NCI-H1436 treated with DMSO at 0.1 percent for 48 hours (cell line): Measurements from ENCODE around the gene FAM181A.

Experiments used
- DNase-seq: peaks from one replicate; lab custom pipeline; 2025; lab: John Stamatoyannopoulos, UW

FAM181A gene

GRCh38 chr14:93929048-93929535 lies 1.9 kb downstream of the FAM181A start:
- DNase-seq: no peak

GRCh38 chr14:93929657-93930056 lies 2.5 kb downstream of the FAM181A start:
- DNase-seq: no peak

GRCh38 chr14:93930296-93930988 lies 3.3 kb downstream of the FAM181A start:
- no peak for DNase-seq

- DNase-seq: no peak
Observed at GRCh38 chr14:93930989-93931307, 3.8 kb downstream of the FAM181A start.

DNA sequence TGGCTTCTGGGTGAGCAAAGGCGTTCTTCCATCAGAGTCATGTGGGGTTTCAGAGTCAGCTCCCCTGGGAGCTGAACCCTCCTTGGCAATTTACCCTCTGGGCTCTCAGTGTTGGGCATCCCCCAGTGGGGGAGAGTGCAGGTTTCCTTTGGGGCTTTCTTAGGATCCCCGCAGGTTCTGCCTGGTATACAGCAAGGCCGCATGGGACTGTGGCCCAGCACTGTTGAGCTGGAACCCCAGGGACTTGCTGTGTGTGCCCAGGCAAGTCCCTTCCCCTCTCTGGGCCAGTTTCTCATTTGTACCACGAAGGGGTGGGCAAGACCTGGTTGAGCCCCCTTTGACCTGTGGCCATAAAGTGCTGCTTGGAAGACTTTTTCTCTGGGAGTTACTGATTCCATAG lies 5.5 kb downstream of the FAM181A start:
- DNase-seq: no peak

DNA sequence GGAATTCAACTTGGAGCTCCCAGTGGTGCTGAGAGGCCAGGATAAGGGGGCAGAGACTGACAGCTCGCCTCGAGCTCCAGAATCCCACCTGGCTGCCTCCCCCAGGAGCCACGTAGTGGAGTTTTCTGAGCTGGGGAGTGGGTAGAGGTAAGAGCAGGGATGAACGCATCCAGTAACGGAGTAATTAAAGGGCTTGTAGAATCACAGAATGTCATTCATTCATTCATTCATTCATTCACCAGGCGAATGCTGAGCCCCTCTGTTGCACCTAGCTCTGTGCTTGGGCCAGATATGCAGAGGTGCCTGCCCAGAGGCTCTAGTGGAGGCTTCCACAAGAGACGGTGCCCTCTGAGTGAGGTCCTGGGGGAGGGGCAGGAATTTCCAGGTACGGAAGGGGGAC lies 8.1 kb downstream of the FAM181A start:
- no peak for DNase-seq

GRCh38 chr14:93936245-93936644 lies 9.1 kb downstream of the FAM181A start:
- DNase-seq: no peak

- DNase-seq: no peak
Observed at GRCh38 chr14:93936926-93937325, 9.8 kb downstream of the FAM181A start.

GRCh38 chr14:93937519-93937918 lies 10.4 kb downstream of the FAM181A start:
- DNase-seq: no peak

DNA sequence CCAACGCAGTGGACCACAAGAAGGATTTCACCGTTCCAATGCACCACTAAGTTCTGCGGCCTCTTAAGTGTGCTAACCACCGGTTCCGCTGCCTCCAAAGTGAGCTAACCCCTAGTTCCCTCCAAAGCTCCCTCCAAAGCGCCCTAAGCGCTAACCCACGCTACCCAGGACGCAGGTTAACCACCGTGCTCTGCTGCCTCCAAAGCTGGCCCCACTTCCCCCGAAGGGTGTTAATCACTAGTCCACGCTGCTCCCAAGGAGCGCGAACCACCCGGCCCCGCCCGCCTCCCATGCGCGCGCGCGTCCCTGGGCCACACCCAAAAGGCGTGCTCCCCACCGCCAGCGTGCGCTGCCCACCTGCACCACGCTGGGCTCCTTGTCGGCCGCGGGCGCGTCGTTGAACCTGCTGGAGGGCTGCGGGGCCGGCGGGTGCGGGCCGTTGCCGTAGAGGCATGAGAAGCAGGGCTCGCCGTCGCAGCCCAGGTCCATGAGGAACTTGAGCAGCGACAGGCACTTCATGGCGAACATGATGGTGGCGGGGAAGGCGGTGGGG lies 11.7 kb downstream of the FAM181A start:
- no peak for DNase-seq

GRCh38 chr14:93939304-93940229 lies 12.4 kb downstream of the FAM181A start:
- no peak for DNase-seq

DNA sequence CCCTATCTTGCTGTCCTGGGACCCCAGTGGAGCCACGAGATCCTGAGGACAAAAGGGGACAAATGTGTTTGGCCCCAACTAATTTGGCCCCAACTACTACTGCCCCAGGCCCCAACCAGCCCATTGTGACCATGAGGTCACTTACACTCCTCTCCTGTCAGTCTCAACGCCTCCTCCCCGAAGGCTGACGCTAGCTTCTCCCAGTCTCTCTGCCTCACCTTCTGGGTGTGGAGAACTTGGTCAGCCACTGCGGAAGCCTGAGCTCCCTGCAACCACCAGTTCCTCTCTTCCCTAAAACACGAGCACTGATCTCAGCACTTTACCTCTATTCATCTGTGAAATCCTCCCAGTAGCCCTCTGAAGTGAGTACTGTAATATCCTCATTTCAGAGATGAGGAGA lies 13.3 kb downstream of the FAM181A start:
- no peak for DNase-seq

- no peak for DNase-seq
Observed at GRCh38 chr14:93941293-93941910, 14.3 kb downstream of the FAM181A start.

DNA sequence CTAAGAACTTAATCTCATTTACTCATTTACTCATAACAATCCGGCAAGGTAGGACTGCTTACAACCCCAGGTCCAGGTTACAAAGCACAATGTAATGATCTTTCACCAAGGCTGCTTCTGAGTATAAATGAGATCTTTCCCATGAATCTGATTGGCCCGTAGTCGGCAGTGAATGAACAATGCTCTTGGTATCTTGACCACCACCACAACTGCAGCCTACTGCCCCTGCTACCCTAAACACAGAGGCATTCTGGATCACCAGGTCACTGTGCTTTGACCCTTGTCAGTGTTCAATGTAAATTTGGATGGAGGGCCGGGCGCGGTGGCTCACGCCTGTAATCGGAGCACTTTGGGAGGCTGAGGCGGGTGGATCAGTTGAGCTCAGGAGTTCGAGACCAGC lies 15.9 kb downstream of the FAM181A start:
- no peak for DNase-seq

DNA sequence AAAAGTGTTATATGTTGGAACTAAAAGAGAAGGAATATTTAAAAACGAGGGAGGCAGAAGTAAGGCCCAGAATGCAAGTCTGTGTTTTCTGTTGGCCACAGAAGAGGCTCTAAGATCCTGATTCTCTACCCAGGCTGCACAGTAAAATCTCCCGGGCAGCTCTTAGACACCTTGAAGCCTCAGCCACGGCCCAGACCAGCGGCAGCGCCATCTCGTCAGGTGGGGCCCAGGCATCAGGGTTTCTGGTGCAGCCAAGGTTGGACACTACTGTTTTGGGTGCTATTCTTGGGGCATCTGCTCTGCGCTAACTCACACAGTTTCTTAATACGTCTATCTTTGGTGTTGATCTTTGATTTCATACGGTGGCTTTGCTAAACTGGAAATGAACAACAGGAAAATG lies 16.8 kb downstream of the FAM181A start:
- DNase-seq: no peak

DNA sequence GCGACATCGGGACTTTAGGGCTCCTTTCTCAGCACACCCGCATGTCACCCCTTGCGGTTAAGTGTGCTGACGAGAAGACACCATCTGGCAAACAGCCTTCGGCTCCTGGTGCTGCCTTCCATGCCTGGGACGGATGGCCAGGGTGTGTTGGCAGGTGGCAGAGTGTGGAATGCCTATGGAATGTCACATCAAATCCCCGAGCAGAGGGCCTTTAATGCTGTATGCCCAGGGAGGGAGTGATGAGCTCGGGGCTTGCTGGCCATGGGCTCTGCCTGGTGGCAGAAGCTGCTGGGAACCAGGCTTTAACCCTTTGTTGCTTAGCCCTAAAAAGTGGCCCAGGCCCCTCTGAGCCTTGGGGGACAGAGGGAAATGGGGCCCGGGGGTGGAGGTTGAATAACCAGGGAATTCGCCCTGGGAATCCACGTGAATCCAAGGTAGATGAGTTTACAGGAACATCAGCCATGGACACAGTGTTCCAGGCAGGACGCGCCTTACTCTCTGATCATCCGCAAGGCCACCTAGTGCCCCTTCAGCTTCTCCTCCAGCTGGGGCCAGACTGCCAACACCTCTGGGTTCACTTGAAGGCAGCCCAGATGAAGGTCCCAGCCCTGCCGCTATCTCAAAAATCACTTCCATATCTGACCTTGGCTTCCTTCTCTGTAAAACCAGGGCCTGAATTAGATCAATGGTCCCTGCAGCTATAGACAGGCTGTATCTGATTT lies 17.4 kb downstream of the FAM181A start:
- DNase-seq: no peak

DNA sequence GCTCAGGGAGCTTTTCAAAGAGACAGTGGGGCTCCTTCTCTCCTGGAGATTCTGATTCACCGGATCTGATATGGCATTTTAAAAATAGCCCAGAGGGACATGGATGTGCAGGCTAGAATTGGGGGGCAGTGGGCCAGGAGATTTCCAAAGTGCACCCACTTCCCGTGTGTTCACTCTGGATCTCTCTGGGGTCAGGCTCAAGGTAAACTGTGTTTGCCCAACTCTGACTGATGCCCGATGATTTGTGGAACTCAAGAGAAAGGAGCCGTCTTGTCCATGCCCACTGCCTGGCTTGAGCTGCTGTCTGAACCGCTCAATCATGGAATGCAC lies 17.9 kb downstream of the FAM181A start:
- no peak for DNase-seq

DNA sequence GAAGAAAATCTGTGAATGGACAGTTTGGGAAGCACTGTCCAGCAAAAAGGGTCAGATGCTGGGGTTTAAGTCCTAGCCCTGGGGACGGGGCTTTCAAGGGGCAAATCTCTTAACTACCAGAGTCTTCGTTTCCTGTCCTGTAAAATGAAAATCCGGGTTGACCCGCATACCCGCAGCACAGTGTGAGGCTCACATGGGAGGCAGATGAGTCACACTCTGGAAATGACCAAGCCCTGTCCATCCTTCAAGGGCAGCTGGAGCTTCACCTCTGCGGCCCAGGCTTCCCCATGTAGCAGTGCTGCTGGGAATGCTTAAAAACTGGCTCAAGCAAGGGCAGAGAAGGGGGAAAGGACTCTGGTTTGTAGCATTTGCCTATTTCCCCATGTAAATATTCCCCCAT lies 19.0 kb downstream of the FAM181A start:
- DNase-seq: no peak

DNA sequence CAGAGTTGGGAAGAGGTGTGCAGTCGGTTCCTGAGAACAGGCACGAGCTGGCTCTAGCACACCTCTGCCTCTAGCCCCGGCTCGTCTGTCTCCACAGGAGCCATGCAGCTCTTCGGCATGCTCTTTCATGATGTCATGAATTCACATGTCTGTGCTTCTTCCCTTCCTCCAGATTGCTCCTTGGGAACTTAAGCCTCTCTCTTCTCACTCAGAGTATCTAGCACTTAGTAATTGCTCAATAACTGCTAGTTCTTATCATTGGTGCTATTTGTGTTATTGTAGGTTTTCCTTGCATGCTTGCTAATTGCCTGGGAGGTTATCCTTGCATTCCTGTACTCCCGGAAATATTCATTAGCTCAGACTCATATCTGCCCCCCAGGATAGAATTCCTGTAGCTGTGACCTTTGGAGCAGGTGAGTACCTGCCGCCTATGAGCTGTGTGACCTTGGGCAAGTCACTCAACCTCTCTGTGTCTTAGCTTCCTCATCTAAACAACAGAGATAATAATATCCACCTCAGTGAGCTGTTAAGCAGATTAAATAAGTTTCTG lies 19.5 kb downstream of the FAM181A start:
- no peak for DNase-seq

DNA sequence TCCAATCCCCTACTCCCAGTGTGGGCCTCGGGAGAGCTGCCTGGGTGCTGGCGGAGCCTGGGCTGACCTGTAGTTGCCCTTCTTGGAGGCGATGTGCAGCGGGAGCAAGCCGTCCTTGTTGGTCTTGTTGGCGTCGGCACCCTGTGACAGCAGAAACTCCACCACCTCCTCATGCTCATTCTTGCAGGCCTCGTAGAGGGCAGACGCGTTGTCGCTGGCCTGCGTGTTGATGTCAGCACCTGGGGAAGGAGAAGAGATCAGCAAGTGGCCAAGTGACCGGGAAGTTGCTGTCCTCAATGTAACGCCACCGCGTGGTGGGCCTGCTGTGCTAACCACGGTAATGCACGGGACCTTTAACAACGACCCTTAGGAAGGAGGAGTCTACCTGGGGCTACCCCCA lies 20.1 kb downstream of the FAM181A start:
- DNase-seq: no peak

GRCh38 chr14:93949511-93950075 lies 22.4 kb downstream of the FAM181A start:
- DNase-seq: no peak
